HG03439 (cell line): Measurements from ENCODE around the gene TULP1.
"Not testable (repeated sequence)": the region's sequence is repeated elsewhere in the genome, so short reads cannot be mapped to it uniquely, and the experiment has no call there.

Source experiments
- ATAC-seq: cut with Tn5 transposase; IDR thresholded peaks from one replicate; pipeline ENCODE4 v1.9.1; 2021; ENCODE audit warnings: mild to moderate bottlenecking, moderate library complexity; ENCODE audit not compliant: unreplicated experiment

Gene TULP1

DNA sequence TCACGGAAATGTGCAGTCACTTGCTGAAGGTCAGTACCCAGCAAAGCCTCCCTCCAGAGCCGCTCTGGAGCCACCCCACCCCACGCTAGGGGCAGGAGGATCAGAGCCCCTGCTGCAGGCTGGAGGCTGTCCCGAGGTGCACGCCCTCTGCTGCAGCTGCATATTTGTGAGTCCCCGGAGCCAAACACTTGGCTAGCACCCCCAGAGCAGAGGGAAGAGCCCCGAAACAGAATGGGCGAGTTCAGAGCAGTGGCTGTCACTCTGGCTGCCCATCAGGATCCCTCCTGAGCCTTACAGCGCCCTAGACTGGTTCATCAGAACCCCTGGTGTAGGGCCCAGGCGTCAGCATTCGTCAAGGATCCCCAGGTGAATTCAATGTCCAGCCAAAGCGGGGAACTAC, 9.5 kb upstream of the TULP1 start:
- ATAC-seq, result no peak

GRCh38 chr6:35521235-35521634, 8.5 kb upstream of the TULP1 start:
- ATAC-seq, result no peak

DNA sequence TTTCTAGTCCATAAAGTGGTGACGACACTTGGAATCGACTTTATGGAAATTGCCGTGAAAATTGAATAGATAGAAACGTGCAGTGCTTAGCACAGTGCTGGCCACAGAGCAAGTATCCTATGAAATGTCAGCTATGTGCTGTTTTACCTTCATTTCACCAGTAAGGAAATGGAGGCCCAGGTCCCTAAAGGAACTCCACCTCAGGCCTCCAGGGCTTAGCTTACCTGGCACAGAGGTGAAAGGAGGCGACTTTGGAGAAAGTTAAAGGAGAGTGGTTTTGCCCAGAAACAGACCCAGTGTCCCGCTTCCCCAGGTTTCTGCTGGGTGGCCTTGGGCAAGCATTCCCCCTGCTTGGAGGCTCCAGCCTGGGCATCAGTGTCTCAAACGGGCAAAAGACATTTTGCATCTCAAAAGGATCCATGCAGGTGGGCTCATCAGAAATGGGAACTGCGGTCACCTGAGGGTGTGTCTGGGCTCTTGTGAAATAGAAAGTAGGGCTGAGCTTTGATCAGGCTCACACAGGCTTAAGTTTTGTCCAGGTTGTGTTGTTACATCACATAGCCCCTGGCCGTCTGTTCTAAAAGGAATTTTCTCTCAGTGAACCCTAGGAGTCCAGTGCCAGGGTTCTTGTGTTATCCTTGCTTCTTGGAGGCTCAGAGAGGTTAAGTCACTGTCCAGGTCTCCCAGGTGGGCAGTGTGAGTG, 6.8 kb upstream of the TULP1 start:
- ATAC-seq, result no peak

DNA sequence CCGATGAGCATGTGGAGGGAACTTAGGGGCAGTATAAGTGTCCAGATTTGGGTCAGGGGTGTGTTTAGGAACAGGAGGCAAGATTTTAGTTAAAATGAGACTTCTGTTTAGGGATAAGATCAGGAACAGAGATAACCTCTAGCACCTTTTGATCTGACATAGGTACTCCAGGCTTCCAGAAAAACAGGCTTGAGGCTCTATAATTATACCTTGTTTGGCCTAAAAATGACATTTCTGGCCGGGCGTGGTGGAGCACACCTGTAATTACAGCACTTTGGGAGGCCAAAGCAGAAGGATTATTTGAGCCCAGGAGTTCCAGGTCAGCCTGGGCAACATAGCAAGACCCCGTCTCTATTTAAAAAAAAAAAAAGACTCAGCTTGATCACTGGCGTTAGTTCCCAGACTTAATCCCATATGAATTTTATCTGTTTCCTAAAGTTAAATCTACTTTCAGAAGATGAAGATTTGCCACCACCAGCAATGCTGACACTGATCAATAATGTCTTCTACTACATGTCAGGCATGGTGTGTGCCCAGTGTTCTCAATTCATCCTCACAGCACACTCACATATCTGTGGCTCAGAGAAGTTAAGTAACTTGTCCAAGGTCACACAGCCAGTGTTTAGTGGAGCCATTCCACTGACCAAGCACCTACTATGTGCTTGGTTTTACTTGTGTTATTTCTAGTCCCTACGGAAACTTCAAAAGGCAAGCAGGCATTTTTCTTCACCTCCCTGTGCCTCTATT, 6.0 kb upstream of the TULP1 start:
- no peak for ATAC-seq

- ATAC-seq, result not testable (repeated sequence)
Measured at GRCh38 chr6:35517978-35518377, 5.3 kb upstream of the TULP1 start.

DNA sequence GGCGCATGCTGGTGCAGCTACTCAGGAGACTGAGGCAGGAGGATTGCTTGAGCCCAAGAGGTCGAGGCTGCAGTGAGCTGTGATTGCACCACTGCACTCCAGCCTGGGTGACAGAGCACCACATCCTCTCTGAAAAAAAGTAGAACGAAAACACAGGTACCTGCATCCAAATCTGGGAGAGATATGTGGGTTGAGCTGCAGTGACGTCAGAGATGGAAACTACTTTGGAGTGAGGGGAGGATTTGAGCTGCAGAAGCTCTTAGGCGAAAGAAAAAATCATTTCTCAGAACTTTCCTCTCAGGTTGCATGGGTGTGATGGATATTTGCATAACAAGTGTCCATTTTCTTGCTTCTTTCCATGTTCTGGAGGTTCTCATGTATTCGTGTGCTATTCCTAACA, 4.0 kb upstream of the TULP1 start:
- no peak for ATAC-seq

DNA sequence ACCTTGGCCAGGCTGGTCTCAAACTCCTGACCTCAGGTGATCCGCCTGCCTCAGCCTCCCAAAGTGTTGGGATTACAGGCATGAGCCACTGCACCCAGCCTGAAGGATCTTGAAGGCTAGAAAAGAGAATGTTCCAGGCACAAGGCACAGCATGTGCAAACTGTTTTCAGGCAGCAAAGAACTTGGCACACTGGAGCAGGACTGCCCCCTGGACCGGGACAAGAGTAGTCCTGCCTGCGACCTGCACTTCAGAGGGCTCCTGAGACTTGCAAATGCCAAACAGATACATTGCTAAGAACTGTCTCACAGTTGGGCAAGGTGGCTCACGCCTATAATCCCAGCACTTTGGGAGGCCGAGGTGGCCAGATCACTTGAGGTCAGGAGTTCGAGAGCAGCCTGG, 3.2 kb upstream of the TULP1 start:
- not testable (repeated sequence) for ATAC-seq

GRCh38 chr6:35514587-35514986, 1.9 kb upstream of the TULP1 start:
- no peak for ATAC-seq

DNA sequence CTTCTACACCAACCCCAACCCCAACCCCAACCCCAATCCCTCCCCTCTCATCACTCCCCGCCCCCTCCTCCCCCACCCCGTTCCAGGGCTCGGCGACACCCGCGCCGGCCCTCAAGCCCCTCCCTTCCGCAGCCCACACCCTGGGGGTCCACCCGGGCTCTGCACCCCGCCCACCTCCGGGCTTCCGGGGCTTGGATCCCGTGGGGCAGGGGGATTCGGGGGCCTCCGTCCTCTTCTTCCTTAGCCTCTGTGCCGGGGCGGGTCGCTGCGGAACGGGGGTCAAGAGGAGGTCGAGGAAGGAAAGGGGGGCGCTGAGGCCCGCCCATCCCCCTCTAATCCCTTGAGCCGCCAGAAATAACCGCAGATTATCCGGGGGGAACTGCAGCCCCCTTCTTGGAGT, 690 bp downstream of the TULP1 start:
- ATAC-seq, result no peak

- no peak for ATAC-seq
Measured at GRCh38 chr6:35511562-35511941, 1.1 kb downstream of the TULP1 start.

DNA sequence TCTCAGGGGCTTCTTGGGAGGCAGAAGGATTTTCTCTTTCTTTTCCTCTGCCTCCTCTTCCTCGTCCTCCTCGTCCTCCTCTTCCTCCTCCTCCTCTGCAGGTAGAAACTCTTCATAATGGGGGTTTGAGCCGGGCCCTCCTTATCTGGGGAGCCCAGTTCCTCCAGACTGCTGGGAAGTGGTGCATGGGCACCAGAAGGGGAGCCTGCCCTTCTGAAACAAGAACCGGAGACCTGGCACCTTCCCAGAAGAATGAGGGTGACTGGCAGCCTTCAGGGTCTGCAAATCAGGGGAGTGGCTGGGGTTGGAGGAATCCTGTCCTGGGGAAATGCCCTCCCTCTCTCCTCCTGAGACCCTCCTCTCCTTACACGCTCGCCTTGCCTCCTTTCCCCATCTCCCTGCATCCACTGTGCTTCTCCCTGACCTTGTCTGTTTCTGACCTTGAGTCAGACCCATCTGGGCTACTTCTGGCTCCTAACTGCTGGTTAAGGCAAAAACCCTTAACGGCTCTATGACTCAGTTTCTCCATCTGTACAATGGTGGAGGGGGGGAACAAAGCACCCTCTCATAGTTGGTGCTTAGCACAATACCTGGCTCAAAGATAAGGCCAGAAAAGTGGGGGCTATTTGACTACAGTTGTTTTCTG, 1.7 kb downstream of the TULP1 start:
- no peak for ATAC-seq

GRCh38 chr6:35508542-35508941, 4.2 kb downstream of the TULP1 start:
- ATAC-seq, result no peak

DNA sequence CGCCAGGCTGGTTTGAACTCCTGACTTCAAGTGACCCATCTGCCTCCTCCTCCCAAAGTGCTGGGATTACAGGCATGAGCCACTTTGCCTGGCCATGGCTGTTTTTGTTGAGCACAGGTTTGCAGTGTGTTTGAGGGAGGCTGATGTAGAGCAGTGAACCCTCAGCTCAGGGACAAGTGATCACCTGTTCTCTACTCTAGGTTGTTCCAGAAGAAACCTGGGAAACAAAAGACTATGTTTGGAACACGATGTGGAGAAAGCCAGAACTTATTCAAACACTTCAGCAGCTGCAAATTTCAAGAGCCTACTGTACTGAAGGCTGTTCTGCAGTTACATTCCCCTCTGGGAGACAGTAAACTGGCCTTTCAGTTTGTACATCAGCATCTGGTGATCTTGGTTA, 4.7 kb downstream of the TULP1 start:
- ATAC-seq, result no peak

DNA sequence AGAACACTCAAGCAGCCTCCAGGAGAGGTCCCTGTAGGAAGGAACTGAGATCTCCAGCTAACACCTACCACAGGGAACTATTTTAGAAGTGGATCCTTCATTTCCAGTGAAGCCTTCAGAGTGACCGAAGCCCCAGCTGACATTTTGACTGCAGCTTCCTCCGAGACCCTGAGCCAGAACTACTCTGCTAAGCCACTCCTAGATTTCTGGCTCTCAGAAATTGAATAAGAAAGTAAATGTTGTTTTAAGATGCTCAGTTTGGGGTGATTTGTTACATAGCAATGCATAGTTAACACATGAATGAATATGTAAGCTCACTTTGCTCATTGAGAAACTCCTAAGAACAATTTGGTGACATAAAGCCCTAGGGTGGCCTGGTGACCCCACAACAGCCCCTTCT, 5.5 kb downstream of the TULP1 start:
- no peak for ATAC-seq

DNA sequence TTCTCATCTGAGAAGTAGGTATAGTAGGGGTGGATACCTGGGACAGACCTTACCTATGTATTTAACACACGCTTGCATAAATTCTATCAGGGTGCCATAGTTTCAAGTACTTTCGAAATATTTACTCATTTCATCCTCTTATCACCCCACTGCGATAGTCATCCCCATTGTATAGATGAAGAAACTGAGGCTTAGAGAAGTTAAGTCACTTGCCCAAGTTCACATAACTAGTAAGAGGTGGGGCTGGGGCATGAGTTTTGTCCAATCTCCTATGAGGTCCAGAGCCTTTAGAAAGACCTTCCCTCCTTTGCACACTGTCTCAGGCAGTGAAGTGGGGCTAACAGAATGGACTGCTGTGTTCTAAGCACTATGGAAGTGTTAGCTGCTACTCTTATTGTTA, 6.2 kb downstream of the TULP1 start:
- no peak for ATAC-seq

GRCh38 chr6:35505999-35506412, 6.7 kb downstream of the TULP1 start:
- no peak for ATAC-seq

DNA sequence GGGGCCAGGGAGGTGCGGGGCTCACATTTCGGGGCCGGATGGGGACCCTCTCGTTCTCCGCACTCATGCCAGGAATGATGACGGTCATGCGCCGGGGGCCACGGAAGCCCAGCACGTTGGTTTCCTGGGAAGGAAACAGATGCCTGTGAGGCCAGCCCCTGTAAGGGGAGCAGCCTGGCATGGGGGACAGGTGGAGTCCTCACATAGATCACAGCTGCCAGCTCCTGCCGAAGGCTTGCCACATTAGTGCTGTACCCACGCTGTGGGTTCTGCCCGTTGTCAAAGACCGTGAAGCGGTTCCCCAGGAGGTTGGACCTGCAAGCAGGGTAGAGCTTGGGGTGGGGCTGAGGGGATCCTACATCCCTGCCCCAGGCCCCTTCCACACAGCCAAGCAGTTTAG, 9.2 kb downstream of the TULP1 start:
- ATAC-seq, result no peak

DNA sequence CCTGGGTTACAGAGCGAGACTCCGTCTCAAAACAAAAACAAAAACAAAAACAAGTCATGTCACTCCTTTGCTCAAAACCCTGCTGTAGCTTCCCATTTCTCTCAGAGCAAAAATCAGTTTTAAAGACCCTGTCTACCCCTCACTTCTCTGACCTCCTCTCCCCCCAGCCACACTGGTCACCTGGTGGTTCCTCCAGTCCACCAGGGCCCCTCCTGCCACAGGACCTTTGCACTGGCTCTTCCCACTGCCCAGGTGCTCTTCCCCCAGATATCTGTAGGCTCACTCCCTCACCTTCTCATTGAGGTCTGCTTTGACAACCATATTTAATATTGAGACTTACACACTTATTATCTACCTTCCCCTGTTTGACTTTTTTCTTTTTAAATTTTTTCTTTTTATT, 10.9 kb downstream of the TULP1 start:
- ATAC-seq, result no peak

DNA sequence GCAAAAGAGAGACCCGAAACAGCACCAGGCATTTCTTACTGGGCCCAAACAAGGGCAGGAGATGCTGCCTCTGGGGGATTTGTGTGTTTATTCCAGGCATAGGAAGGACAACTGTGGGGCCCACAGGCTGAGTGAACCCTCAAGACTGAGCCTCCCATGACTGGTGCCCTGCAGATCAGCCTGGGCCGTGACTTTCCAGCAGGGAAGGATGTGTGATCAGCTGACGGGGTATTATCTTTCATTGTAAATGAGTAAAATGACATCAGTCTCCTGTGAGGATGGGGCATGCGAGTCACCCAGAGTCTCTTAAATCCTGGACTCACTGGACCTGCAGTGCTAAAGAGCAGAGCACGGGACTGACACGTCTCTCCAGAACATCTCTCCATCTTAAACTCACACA, 11.9 kb downstream of the TULP1 start:
- ATAC-seq, result no peak

DNA sequence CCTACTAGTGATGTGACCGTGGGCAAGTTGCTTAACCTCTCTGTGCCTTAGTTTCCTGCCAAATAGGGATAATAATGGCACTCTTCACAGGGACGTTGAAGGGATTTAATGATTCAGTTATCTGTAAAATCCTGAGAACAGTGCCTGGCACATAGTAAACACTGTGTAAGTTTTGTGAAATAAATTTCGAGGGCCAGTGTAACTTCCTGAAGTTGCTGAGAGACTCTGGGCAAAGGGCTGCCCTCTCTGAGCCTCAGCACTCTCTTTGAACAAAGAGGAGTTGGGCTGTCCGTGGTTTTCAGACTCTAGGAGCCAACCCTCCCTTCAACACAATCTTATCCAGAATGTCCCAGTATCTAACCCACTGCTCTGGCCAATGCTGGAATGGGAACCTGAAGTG, 13.3 kb downstream of the TULP1 start:
- no peak for ATAC-seq

DNA sequence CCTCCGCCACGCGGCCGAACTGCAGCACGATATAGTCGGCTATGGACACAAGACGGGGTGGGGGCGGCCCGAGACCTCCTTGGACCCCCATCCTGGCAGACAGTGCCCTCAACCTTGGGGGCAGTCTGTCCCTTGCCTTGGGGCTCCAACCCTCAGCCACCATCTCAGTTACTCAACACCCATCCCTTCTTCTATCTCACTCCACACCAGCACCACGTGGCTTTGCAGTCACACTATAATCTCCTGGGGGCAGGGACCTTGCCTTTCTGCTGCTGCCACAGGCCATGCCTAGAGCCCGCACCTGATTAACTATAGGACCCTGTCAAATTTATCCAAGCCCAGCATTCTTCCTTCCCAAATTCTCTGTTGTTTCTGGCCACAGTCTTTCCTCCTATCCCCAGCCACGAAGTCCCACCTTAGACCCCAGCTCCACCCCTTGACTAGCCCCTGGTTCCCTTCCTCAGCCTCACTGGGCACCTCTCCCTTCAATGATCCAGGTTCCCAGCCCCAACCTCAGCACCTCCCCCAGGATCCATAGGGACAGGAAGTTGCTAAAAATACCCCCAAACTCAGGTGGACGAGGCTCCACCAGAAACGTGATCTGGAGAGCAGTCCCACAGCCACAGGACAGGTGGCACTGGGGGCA, 14.2 kb downstream of the TULP1 start:
- ATAC-seq, result no peak
